Neural progenitor cell (in vitro differentiated cells): ENCODE data around the gene RPS16.

Experiments used
- EZH2 ChIP-seq: fragments of 200-600 bp; sonication (generic); IDR thresholded peaks from 2 replicates; pipeline ENCODE4 v1.6.1; 2017; ENCODE audit warnings: antibody characterized with exemption, mild to moderate bottlenecking, moderate library complexity
- EZH2phosphoT487 ChIP-seq: fragments of 200-600 bp; sonication (generic); IDR thresholded peaks from 2 replicates; pipeline ENCODE4 v1.6.1; 2017; ENCODE audit warnings: antibody characterized with exemption
- TF ChIP-seq, protein P1 (sequence below): fragments of 200-600 bp; sonication (generic); IDR thresholded peaks from 2 replicates; pipeline ENCODE4 v1.5.1; 2017; ENCODE audit warnings: antibody characterized with exemption, mild to moderate bottlenecking

DNA sequence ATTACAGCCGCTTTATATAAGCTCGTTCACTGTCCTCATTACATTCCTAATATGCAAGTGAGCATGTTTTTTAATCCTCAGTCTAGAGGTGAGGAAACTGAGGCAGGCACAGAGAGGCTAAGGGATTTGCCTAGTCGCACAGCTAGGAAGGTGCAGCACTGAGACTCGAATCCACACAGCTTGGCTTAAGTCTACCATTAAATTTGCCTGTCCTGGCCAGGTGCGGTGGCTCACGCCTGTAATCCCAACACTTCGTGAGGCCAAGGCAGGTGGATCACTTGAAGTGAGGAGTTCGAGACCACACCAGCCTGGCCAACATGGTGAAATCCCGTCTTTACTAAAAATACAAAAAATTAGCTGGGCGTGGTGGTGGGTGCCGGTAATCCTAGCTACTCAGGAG lies 8.0 kb downstream of the RPS16 start:
- TF ChIP-seq, protein P1, sequence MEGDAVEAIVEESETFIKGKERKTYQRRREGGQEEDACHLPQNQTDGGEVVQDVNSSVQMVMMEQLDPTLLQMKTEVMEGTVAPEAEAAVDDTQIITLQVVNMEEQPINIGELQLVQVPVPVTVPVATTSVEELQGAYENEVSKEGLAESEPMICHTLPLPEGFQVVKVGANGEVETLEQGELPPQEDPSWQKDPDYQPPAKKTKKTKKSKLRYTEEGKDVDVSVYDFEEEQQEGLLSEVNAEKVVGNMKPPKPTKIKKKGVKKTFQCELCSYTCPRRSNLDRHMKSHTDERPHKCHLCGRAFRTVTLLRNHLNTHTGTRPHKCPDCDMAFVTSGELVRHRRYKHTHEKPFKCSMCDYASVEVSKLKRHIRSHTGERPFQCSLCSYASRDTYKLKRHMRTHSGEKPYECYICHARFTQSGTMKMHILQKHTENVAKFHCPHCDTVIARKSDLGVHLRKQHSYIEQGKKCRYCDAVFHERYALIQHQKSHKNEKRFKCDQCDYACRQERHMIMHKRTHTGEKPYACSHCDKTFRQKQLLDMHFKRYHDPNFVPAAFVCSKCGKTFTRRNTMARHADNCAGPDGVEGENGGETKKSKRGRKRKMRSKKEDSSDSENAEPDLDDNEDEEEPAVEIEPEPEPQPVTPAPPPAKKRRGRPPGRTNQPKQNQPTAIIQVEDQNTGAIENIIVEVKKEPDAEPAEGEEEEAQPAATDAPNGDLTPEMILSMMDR = no peak
- TF ChIP-seq EZH2 (no peak), EZH2phosphoT487 (no peak)
